LNCaP clone FGC (cell line): ENCODE measurements around the gene OXCT1.
A peak's percentile ranks its signal among the peaks of the same experiment; 100 is the strongest.
"Not testable (repeated sequence)": the region's sequence is repeated elsewhere in the genome, so short reads cannot be mapped to it uniquely, and the experiment has no call there.

ENCODE experiments used
- DNase-seq: peaks from one replicate; pipeline ENCODE4 v3.0.0-alpha.2; 2011; ENCODE audit warnings: low read depth
- H3K4me3 ChIP-seq: 2 replicates; pipeline ENCODE4 v1.5.1; 2011; ENCODE audit warnings: mild to moderate bottlenecking, low read depth, low read length, control low read depth
- CTCF ChIP-seq: IDR thresholded peaks from 2 replicates; pipeline ENCODE4 v1.5.1; 2012; ENCODE audit warnings: mild to moderate bottlenecking; ENCODE audit not compliant: control insufficient read depth, insufficient read depth; ENCODE audit errors: extremely low read depth

Gene OXCT1

GRCh38 chr5:41736641-41737040 is 133.6 kb downstream of the OXCT1 start:
- no peak for DNase-seq
- TF ChIP-seq CTCF = no peak
- no peak overlapping the region for H3K4me3 ChIP-seq

GRCh38 chr5:41735213-41735612 is 135.0 kb downstream of the OXCT1 start:
- H3K4me3 ChIP-seq = no peak overlapping the region
- no peak for DNase-seq
- TF ChIP-seq CTCF = no peak

GRCh38 chr5:41729381-41729780 is 140.8 kb downstream of the OXCT1 start:
- not testable (repeated sequence) for DNase-seq, H3K4me3 ChIP-seq

- no peak for DNase-seq
- no peak overlapping the region for H3K4me3 ChIP-seq
- TF ChIP-seq CTCF = no peak
Observed at GRCh38 chr5:41728281-41728680, 141.9 kb downstream of the OXCT1 start.

GRCh38 chr5:41722359-41722950 is 147.8 kb downstream of the OXCT1 start:
- DNase-seq = peak; percentile 46
- no peak overlapping the region for H3K4me3 ChIP-seq
- TF ChIP-seq CTCF = peak; percentile 42

- DNase-seq = no peak
- no peak overlapping the region for H3K4me3 ChIP-seq
Observed at GRCh38 chr5:41721516-41721915, 148.7 kb downstream of the OXCT1 start.

GRCh38 chr5:41716382-41716781 is 153.8 kb downstream of the OXCT1 start:
- no peak for DNase-seq
- H3K4me3 ChIP-seq = no peak overlapping the region
- no peak for TF ChIP-seq CTCF

More at GRCh38 chr5:41721516-41721915, 148.7 kb downstream of the OXCT1 start:
- TF ChIP-seq CTCF = no peak

- not testable (repeated sequence) for DNase-seq, H3K4me3 ChIP-seq
Observed at GRCh38 chr5:41714446-41714845, 155.8 kb downstream of the OXCT1 start.
